ENCODE measurements around the gene VTCN1. TPM values are rescaled to one million over a fixed set of nuclear protein-coding genes. Genes with fewer than 3 reads are reported as not detected.

VTCN1 gene
- total and polyA plus RNA-seq, 2 donors (not counting 3 experiments of a cell fraction or from before 2014, with no cell fraction given): not detected

DNA sequence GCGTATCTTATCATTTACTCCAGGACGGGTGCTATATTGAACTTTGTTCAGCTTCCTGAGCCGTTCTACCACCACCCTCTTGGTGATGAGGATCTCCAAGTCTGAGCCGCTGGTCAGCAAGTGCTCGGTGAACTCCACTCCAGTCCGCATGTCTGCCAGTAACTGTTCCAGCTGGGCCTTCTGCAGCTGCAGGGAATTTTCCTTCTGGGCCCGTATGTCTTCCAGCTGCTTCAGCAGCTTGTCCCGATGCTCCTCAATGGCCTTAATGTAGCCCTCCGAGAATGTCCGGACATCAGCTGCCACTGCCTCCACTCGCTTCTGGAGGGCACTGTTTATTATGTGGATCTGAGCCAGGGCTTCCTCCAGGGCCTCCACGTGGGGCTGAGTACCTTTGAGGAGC lies 92.6 kb downstream of the VTCN1 start:
- H3K79me2 ChIP-seq (ENCODE audit: control insufficient read depth, insufficient read depth, low read length): no peaks in the 10 kb centered on the region
- H3K9me1 ChIP-seq (replicated peaks; ENCODE audit: control insufficient read depth, extremely low read depth, insufficient read depth, low read length): no peaks in the 10 kb centered on the region
- no TSS peak for BruUV-seq (replicated peaks)
- DNase-seq (ENCODE audit: low read depth, low spot score): no peak
- H3K36me3 ChIP-seq (ENCODE audit: control insufficient read depth in 2 of 2, extremely low read depth in 1 of 2, insufficient read depth in 2 of 2, low read length in 2 of 2): no peaks in the 10 kb centered on the region
- dilution Hi-C loops (cut with MboI; ENCODE audit: extremely low pct_ligation_motif_present, low sequenced_read_pairs): no loop called here
- H3K4me2 ChIP-seq (ENCODE audit: insufficient read depth, low read length): no peak overlapping the region
- no peaks in the 10 kb centered on the region for H3K9me3 ChIP-seq (replicated peaks; ENCODE audit: control insufficient read depth, insufficient read depth, low read length)
- H4K20me1 ChIP-seq (replicated peaks; ENCODE audit: control insufficient read depth, extremely low read depth, insufficient read depth, low read length): no peaks in the 10 kb centered on the region
- no peak overlapping the region for H3K27ac ChIP-seq (ENCODE audit: insufficient read depth, low read depth, low read length)
- FAIRE-seq: no peak
- CTCF ChIA-PET: interaction anchor here (1.1 to 5.6 kb wide), 4 partner anchors 10 to 51 kb away, joined by 3 to 50 read pairs (median 14); no protein-coding TSS in a partner anchor
- H3K4me3 ChIP-seq (replicated peaks in 1 of 3; ENCODE audit: insufficient read depth in 1 of 3, low read depth in 1 of 3, low read length in 3 of 3): no peak overlapping the region
- H3K9ac ChIP-seq (replicated peaks; ENCODE audit: extremely low read depth, insufficient read depth, low read length): no peak overlapping the region
- intact Hi-C loops (cut with micrococcal nuclease): no loop called here
- no peaks in the 10 kb centered on the region for H3K27me3 ChIP-seq (ENCODE audit: control insufficient read depth in 2 of 2, insufficient read depth in 2 of 2, low read length in 2 of 2)
- peaks cover 10% of the 10 kb centered on the region for H3K4me1 ChIP-seq (ENCODE audit: control insufficient read depth, extremely low read depth, insufficient read depth, low read length)
- POLR2A ChIA-PET: no interaction called here
- no peak overlapping the region for H2AFZ ChIP-seq (ENCODE audit: low read depth, low read length)
- TF ChIP-seq, protein P1, sequence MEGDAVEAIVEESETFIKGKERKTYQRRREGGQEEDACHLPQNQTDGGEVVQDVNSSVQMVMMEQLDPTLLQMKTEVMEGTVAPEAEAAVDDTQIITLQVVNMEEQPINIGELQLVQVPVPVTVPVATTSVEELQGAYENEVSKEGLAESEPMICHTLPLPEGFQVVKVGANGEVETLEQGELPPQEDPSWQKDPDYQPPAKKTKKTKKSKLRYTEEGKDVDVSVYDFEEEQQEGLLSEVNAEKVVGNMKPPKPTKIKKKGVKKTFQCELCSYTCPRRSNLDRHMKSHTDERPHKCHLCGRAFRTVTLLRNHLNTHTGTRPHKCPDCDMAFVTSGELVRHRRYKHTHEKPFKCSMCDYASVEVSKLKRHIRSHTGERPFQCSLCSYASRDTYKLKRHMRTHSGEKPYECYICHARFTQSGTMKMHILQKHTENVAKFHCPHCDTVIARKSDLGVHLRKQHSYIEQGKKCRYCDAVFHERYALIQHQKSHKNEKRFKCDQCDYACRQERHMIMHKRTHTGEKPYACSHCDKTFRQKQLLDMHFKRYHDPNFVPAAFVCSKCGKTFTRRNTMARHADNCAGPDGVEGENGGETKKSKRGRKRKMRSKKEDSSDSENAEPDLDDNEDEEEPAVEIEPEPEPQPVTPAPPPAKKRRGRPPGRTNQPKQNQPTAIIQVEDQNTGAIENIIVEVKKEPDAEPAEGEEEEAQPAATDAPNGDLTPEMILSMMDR (IDR thresholded peaks at IDR 0.05; ENCODE audit: extremely low read depth in 1 of 2, insufficient read depth in 1 of 2, low read depth in 1 of 2, low read length in 2 of 2): no peak
- TF ChIP-seq FOS (IDR thresholded peaks at IDR 0.05; ENCODE audit: borderline replicate concordance, insufficient read depth, low read length) (no peak), MYC (IDR thresholded peaks at IDR 0.05; ENCODE audit: low read depth, low read length) (no peak), POLR2AphosphoS5 (IDR thresholded peaks at IDR 0.05; ENCODE audit: insufficient read depth, low read depth, low read length) (no peak), POLR2A (IDR thresholded peaks at IDR 0.05; ENCODE audit: low read depth, low read length) (no peak), EZH2 (IDR thresholded peaks at IDR 0.05; ENCODE audit: borderline replicate concordance, low read depth, low read length, severe bottlenecking) (no peak), GATA2 (IDR thresholded peaks at IDR 0.05; ENCODE audit: insufficient read depth, insufficient read length, low read depth, low read length) (no peak), JUN (IDR thresholded peaks at IDR 0.05; ENCODE audit: borderline replicate concordance, insufficient read depth, insufficient read length, low read depth) (no peak)
- TF ChIP-seq, protein P2, sequence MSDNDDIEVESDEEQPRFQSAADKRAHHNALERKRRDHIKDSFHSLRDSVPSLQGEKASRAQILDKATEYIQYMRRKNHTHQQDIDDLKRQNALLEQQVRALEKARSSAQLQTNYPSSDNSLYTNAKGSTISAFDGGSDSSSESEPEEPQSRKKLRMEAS (IDR thresholded peaks at IDR 0.05; ENCODE audit: insufficient read depth, insufficient read length): no peak
